SK-N-MC (cell line): ENCODE data around the gene ABCC2.
"Not testable (repeated sequence)": the region's sequence is repeated elsewhere in the genome, so short reads cannot be mapped to it uniquely, and the experiment has no call there.

Experiments used
- EZH2 ChIP-seq: fragments of 200-600 bp; sonication (generic); IDR thresholded peaks from one replicate; pipeline ENCODE4 v1.6.1; 2017; ENCODE audit warnings: antibody characterized with exemption
- POLR2AphosphoS5 ChIP-seq: IDR thresholded peaks from 2 replicates; pipeline ENCODE4 v1.6.1; 2012; ENCODE audit warnings: mild to moderate bottlenecking, low read depth, low read length, borderline replicate concordance

DNA sequence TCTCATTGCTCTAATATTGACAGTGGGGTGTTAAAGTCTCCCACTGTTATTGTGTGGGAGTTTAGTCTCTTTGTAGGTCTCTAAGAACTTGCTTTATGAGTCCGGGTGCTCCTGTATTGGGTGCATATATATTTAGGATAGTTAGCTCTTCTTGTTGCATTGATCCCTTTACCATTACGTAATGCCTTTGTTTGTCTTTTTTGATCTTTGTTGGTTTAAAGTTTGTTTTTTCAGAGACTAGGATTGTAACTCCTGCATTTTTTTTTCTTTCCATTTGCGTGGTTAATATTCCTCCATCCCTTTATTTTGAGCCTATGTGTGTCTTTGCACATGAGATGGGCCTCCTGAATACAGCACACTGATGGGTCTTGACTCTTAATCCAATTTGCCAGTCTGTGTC, 84.8 kb downstream of the ABCC2 start:
- not testable (repeated sequence) for TF ChIP-seq EZH2, POLR2AphosphoS5
